Vagina (tissue), 2 donors: Measurements from ENCODE around the gene MALRD1.

Experiments
- CTCF ChIP-seq, 3 experiments: fragments of 450-650 bp in 2 of 3; fragments of 200-600 bp in 1 of 3; sonication (generic) in 1 of 3; IDR thresholded peaks; one replicate each; pipeline ENCODE4 v1.5.1; 2017 to 2019; ENCODE audit warnings: antibody characterized with exemption in 3 of 3, mild to moderate bottlenecking in 2 of 3, moderate library complexity in 2 of 3
- POLR2A ChIP-seq, 2 donors: fragments of 450-650 bp; IDR thresholded peaks; one replicate each; pipeline ENCODE4 v1.6.1; 2017; ENCODE audit warnings: antibody characterized with exemption in 2 of 2, mild to moderate bottlenecking in 2 of 2, moderate library complexity in 2 of 2

GRCh38 chr10:19702215-19702614 is 653.6 kb downstream of the MALRD1 start:
- no peak for TF ChIP-seq CTCF (IDR thresholded peaks at IDR 0.05)
- TF ChIP-seq POLR2A (IDR thresholded peaks at IDR 0.05) = no peak
